Rectal smooth muscle tissue (tissue), 1 donor: ENCODE measurements around the gene OAS2.
A peak's percentile ranks its signal among the peaks of the same experiment; 100 is the strongest.

Experiments used
- H3K27ac ChIP-seq: one replicate; pipeline ENCODE4 v1.7.0; 2013; ENCODE audit warnings: low read depth, low read length, inconsistent platforms
- H3K27me3 ChIP-seq: one replicate; pipeline ENCODE4 v1.7.0; 2013; ENCODE audit warnings: low read length; ENCODE audit not compliant: control insufficient read depth, insufficient read depth
- H3K36me3 ChIP-seq: one replicate; pipeline ENCODE4 v1.7.0; 2013; ENCODE audit warnings: low read length; ENCODE audit not compliant: control insufficient read depth, insufficient read depth
- H3K4me1 ChIP-seq: one replicate; pipeline ENCODE4 v1.7.0; 2013; ENCODE audit warnings: low read length; ENCODE audit not compliant: control insufficient read depth, insufficient read depth
- H3K4me3 ChIP-seq: one replicate; pipeline ENCODE4 v1.7.0; 2013; ENCODE audit warnings: low read length
- H3K9ac ChIP-seq: one replicate; pipeline ENCODE4 v1.7.0; 2013; ENCODE audit warnings: low read length

The OAS2 gene

GRCh38 chr12:113048716-113049127, 70.4 kb downstream of the OAS2 start:
- no peaks in the 10 kb centered on the region for H3K4me1 ChIP-seq
- no peaks in the 10 kb centered on the region for H3K36me3 ChIP-seq
- H3K9ac ChIP-seq = no peak overlapping the region
- peaks cover 3% of the 10 kb centered on the region for H3K27me3 ChIP-seq
- H3K4me3 ChIP-seq = no peak overlapping the region
- H3K27ac ChIP-seq = no peak overlapping the region

DNA sequence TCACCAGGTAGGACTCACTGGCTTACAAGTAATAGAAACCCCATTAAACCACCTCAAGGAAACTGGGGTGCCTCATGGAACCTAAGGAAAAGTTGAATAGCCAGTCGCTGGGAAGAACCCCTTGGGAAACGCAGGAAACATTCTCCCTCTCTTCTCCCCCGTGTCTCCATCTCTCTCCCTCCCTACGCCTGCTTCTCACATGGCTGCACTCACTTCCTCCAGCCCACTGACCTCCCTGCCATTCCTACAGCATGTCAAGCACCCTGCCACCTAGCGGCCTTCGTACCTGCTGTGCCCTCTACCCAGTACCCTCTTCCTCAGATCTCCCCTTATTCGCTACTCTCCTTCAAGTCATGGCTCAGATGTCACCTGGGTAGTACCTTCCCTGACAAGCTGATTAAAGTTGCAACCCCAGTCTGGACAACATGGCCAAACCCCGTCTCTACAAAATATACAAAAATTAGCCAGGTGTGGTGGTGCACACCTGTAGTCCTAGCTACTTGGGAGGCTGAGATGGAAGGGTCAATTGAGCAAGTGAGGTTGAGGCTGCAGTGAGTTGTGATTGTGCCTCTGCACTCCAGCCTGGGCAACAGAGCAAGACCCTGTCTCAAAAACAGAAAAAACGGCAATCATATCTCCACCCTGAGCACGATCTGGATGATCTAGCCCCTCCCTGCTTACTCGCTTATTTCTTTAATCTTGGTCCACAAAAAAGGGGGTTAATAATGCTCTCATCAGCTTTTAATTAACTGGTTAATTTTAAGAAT, 71.8 kb downstream of the OAS2 start:
- no peak overlapping the region for H3K27ac ChIP-seq
- H3K27me3 ChIP-seq = peaks cover 6% of the 10 kb centered on the region
- no peaks in the 10 kb centered on the region for H3K4me1 ChIP-seq
- H3K9ac ChIP-seq = no peak overlapping the region
- no peaks in the 10 kb centered on the region for H3K36me3 ChIP-seq
- H3K4me3 ChIP-seq = no peak overlapping the region

DNA sequence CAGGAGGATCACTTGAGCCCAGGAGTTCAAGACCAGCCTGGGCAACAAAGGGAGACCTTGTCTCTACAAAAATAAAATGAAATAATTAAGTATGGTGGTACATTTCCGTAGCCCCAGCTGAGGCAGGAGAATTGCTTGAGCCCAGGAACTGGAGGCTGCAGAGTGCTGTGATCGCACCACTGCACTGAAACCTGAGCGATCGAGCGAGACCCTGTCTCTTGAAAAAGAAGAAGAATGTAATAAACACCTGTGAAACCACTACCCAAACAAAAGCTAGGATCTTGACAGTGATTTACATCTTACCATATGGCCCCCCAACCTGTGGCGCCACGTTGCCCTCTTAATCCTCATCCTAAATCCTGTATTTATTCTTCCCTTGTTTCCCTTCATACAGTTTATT, 72.5 kb downstream of the OAS2 start:
- Histone ChIP-seq H3K4me1 (no peaks in the 10 kb centered on the region), H3K9ac (no peak overlapping the region), H3K27ac (no peak overlapping the region), H3K36me3 (no peaks in the 10 kb centered on the region), H3K4me3 (no peak overlapping the region), H3K27me3 (peaks cover 10% of the 10 kb centered on the region)

GRCh38 chr12:113051759-113052158, 73.4 kb downstream of the OAS2 start:
- peaks cover 16% of the 10 kb centered on the region for H3K27me3 ChIP-seq
- H3K27ac ChIP-seq = no peak overlapping the region
- no peaks in the 10 kb centered on the region for H3K36me3 ChIP-seq
- H3K4me3 ChIP-seq = no peak overlapping the region
- H3K9ac ChIP-seq = no peak overlapping the region
- no peaks in the 10 kb centered on the region for H3K4me1 ChIP-seq

GRCh38 chr12:113052326-113052725, 74.0 kb downstream of the OAS2 start:
- H3K4me3 ChIP-seq = no peak overlapping the region
- peaks cover 16% of the 10 kb centered on the region for H3K27me3 ChIP-seq
- no peak overlapping the region for H3K27ac ChIP-seq
- H3K4me1 ChIP-seq = no peaks in the 10 kb centered on the region
- H3K9ac ChIP-seq = no peak overlapping the region
- no peaks in the 10 kb centered on the region for H3K36me3 ChIP-seq

- H3K4me3 ChIP-seq = no peak overlapping the region
- peaks cover 22% of the 10 kb centered on the region for H3K27me3 ChIP-seq
- no peaks in the 10 kb centered on the region for H3K4me1 ChIP-seq
- H3K9ac ChIP-seq = no peak overlapping the region
- H3K27ac ChIP-seq = no peak overlapping the region
- no peaks in the 10 kb centered on the region for H3K36me3 ChIP-seq
Measured at GRCh38 chr12:113054948-113055486, 76.7 kb downstream of the OAS2 start.

- Histone ChIP-seq H3K36me3 (no peaks in the 10 kb centered on the region), H3K4me3 (no peak overlapping the region), H3K4me1 (no peaks in the 10 kb centered on the region), H3K27me3 (peaks cover 20% of the 10 kb centered on the region), H3K9ac (no peak overlapping the region), H3K27ac (no peak overlapping the region)
Measured at GRCh38 chr12:113055594-113056380, 77.5 kb downstream of the OAS2 start.

GRCh38 chr12:113056381-113056630, 78.0 kb downstream of the OAS2 start:
- no peak overlapping the region for H3K9ac ChIP-seq
- no peaks in the 10 kb centered on the region for H3K4me1 ChIP-seq
- H3K27me3 ChIP-seq = peaks cover 20% of the 10 kb centered on the region
- H3K27ac ChIP-seq = no peak overlapping the region
- no peak overlapping the region for H3K4me3 ChIP-seq
- H3K36me3 ChIP-seq = no peaks in the 10 kb centered on the region

DNA sequence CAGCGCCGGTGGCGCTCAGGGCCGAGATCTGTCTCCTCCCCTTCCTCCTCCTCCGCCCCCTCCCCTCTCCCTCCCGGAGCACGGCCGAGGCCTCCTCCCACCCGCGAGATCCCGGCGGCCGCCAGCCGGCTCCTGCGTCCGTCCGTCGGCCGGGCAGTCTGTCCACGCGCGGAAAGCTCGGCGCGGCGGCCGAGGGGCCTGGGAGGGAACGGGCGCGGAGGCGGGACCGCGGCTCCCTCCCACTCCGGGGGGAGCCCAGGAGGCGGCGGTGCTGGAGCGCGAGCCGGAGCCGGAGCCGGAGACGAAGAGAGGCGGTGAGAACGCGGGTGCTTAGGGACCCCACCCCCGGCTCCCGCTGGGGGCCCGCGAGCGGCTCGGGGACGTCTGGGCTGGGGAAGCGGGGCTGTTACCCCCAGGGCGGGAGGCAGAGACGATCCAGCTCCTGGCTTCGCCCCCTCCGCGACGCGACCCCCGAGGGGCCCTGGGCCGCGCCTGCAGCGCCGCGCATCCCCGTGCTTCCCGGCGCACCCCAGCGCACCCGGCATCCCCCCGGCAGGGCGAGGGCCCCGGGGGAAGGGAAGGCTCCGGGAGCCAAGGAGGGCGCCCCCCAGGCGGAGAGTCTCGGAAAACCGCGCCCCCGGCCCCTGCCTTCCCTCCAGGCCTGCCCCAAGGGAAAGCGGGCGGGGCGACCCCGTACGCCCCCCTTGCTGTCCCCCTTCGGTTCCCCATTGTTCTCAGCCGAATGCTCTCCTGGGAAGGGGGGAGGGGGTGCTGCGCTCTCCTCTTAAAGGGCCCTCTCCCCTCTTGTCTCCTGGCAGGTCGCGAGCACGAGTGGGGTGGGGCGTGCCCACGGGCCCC, 78.5 kb downstream of the OAS2 start, which contains the start of gene DTX1:
Gene DTX1, plus strand, starts transcription at position 100 of the 858 bp plus-strand sequence. CDS start 1,463 bp downstream, outside the sequence.
- Histone ChIP-seq H3K27me3 (peaks cover 20% of the 10 kb centered on the region), H3K27ac (no peak within 1 kb of the TSS), H3K36me3 (no peaks in the 10 kb centered on the region), H3K4me3 (peak within 1 kb of the TSS; percentile 49), H3K9ac (no peak within 1 kb of the TSS), H3K4me1 (no peaks in the 10 kb centered on the region)

DNA sequence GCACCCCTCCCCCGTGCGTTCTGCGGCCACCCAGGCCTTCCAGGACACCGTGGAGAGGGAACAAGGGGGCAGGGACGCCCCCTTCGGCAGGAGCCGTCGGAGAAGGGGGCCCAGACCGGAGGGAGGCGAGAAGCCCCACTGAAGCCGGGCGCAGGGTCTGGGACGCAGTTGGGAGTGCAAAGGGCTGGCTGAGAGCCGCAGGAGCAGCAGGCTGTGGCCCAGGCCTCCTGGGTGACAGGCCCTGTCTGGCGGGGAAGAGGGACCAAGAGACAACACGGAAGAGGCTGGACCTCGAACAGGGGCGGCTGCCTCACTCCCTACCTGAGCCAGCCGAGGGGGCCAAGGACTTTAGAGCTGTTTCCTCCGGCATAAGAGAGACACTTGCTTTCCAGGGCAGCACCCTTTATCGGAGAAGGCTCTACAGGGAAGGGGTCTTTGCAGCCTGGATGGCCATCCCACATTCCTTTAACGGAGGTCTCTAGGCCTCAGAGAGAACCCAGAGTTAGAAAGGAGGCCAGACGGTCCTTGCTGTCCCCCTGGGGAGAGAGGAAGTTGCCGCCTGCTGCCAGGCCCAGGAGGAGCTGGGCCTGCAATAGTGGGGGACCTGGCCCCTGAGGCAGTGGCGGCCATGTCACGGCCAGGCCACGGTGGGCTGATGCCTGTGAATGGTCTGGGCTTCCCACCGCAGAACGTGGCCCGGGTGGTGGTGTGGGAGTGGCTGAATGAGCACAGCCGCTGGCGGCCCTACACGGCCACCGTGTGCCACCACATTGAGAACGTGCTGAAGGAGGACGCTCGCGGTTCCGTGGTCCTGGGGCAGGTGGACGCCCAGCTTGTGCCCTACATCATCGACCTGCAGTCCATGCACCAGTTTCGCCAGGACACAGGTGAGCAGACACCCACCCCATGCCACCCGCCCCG, 79.5 kb downstream of the OAS2 start:
- no peak overlapping the region for H3K9ac ChIP-seq
- no peaks in the 10 kb centered on the region for H3K36me3 ChIP-seq
- no peaks in the 10 kb centered on the region for H3K4me1 ChIP-seq
- H3K27me3 ChIP-seq = peaks cover 20% of the 10 kb centered on the region
- H3K4me3 ChIP-seq = peak overlapping the region; percentile 29
- H3K27ac ChIP-seq = no peak overlapping the region

GRCh38 chr12:113058553-113058952, 80.2 kb downstream of the OAS2 start:
- Histone ChIP-seq H3K9ac (no peak overlapping the region), H3K27me3 (peaks cover 20% of the 10 kb centered on the region), H3K4me3 (no peak overlapping the region), H3K36me3 (no peaks in the 10 kb centered on the region), H3K4me1 (no peaks in the 10 kb centered on the region), H3K27ac (no peak overlapping the region)
